SJCRH30 (cell line): Measurements from ENCODE around the gene ENO1. TPM values are rescaled to one million over a fixed set of nuclear protein-coding genes. Genes with fewer than 3 reads are reported as not detected.
"Not testable (repeated sequence)": the region's sequence is repeated elsewhere in the genome, so short reads cannot be mapped to it uniquely, and the experiment has no call there.

Source experiments
- DNase-seq, 2 experiments: peaks; one replicate each; pipeline ENCODE4 v3.0.0-alpha.2; 2015 to 2020
- H3K27ac ChIP-seq: fragments of 250-450 bp; sonication (Bioruptor Pico); 2 replicates; pipeline ENCODE4 v1.5.1; 2020; ENCODE audit warnings: mild to moderate bottlenecking, moderate library complexity
- H3K27me3 ChIP-seq: fragments of 250-450 bp; sonication (Bioruptor Pico); 2 replicates; pipeline ENCODE4 v1.5.1; 2020; ENCODE audit warnings: mild to moderate bottlenecking, moderate library complexity
- H3K36me3 ChIP-seq: fragments of 250-450 bp; sonication (Bioruptor Pico); 2 replicates; pipeline ENCODE4 v1.5.1; 2020; ENCODE audit warnings: mild to moderate bottlenecking, moderate library complexity
- H3K4me1 ChIP-seq: fragments of 250-450 bp; sonication (Bioruptor Pico); 2 replicates; pipeline ENCODE4 v1.5.1; 2020; ENCODE audit warnings: mild to moderate bottlenecking, moderate library complexity
- H3K4me3 ChIP-seq: fragments of 250-450 bp; sonication (Bioruptor Pico); 2 replicates; pipeline ENCODE4 v1.5.1; 2020; ENCODE audit warnings: mild to moderate bottlenecking, moderate library complexity
- H3K9me3 ChIP-seq: fragments of 250-450 bp; sonication (Bioruptor Pico); replicated peaks from 2 replicates; pipeline ENCODE4 v1.5.1; 2020; ENCODE audit warnings: mild to moderate bottlenecking, moderate library complexity
- total RNA-seq: library from RNA; depleted of rRNA; stranded (reverse); fragments of >200 nt; shearing (Covaris generic); gene quantifications from 2 replicates; pipeline ENCODE4 v1.2.3, GENCODE V29; 2014

ENO1 gene
- total RNA-seq, 1 experiment from 2014 or later, result 2,596 TPM

- not testable (repeated sequence) for DNase-seq, H3K27me3 ChIP-seq, H3K4me3 ChIP-seq, H3K9me3 ChIP-seq, H3K36me3 ChIP-seq, H3K4me1 ChIP-seq, H3K27ac ChIP-seq
These were observed 5.6 kb upstream of the ENO1 start for GRCh38 chr1:8884105-8884504.

DNA sequence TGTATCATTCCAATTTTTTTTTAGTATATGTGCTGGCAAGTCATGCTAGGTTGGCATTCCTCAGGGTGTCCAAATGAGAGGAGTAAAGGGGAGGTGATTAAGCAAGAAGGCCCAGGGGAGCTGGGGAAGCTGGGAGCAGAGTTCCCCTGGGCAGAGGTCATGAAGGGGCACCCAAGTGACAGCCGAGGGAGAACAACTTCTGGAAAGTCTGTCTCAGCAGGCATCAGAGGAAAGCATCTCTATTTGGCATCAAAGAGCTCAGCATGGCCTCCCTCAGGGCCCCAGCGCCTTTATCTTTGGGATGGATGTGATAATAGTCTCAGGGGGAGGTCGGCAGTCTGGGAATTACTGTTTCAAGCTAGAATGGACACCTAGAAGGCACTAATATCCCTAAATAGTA, 5.0 kb upstream of the ENO1 start:
- Histone ChIP-seq H3K4me1 (peaks cover 6% of the 10 kb centered on the region), H3K27me3 (no peaks in the 10 kb centered on the region), H3K36me3 (no peaks in the 10 kb centered on the region), H3K4me3 (no peak overlapping the region), H3K9me3 (no peaks in the 10 kb centered on the region), H3K27ac (no peak overlapping the region)
- no peak for DNase-seq

GRCh38 chr1:8879922-8880676, 1.6 kb upstream of the ENO1 start:
- Histone ChIP-seq H3K36me3 (peaks cover 24% of the 10 kb centered on the region), H3K27ac (no peak overlapping the region; the same call in 1 of the 2 replicates), H3K9me3 (no peaks in the 10 kb centered on the region), H3K4me3 (no peak overlapping the region), H3K4me1 (peaks cover 18% of the 10 kb centered on the region), H3K27me3 (no peaks in the 10 kb centered on the region)
- DNase-seq, result no peak

- peaks cover 29% of the 10 kb centered on the region for H3K36me3 ChIP-seq
- peak overlapping the region; percentile 96 for H3K4me3 ChIP-seq
- no peak for DNase-seq
- no peaks in the 10 kb centered on the region for H3K9me3 ChIP-seq
- H3K4me1 ChIP-seq, result peaks cover 22% of the 10 kb centered on the region
- H3K27ac ChIP-seq, result peak overlapping the region; percentile 95
- H3K27me3 ChIP-seq, result no peaks in the 10 kb centered on the region
These were observed 1.0 kb upstream of the ENO1 start for GRCh38 chr1:8879464-8879921.

DNA sequence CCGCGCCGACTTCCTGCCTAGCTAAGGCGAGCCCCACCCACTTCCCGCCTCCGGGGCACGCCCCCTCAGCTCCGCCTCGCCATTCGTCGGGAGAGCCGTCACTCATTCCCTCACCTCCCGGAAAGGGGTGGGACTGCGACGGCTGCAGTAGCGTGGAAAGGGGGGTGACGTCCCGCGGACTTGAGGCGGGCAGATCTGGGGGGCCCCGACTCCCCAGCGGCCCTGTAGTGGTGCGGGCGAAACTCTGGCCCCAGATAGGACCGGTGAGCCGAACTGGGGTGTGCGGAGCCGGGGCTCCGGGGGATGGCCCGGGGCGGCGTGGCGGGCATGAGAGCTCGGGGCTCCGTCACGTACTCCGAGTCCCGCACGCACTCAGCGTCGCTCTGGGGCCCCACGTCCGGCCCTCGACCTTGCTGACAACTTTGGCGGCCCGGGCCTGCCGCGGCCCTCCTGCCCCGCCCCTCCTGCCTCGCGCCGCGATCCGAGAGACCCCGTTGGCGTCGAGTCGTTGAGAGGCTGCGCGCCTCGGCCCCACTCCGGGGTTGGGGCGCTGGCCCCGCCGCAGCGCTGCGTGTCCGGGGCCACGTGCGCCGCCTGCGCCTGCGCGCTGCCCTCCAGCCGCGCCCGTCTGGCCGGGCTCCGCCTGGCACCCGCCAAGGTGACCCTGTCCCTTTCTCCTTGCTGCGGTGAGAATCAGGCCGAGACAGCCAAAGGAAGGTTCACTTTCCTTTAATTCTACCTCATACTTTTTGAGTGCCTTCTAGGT, 395 bp upstream of the ENO1 start:
- Histone ChIP-seq H3K36me3 (peaks cover 34% of the 10 kb centered on the region), H3K4me3 (peak overlapping the region; percentile 96), H3K9me3 (no peaks in the 10 kb centered on the region), H3K27ac (peak overlapping the region; percentile 95), H3K4me1 (peaks cover 24% of the 10 kb centered on the region), H3K27me3 (no peaks in the 10 kb centered on the region)
- DNase-seq, result peak; percentile 98 to 99

DNA sequence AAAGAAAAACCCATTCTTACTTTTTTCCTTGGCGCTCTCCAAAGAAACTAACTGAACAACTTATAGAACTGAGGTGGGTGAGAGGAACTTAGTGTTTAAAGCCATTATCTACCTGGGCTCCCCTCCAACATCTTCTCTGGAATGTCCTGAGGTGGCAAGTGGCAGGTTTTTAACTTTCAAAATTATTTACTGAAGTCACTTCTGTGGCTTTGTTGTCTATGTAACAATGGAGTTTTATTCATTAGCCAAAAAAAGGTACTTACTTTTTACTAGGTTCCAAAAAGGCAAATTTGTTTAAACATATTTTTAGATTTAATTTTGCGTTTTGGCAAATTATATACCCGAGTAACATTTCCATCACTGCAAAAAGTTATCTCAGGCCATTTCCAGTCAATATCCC, 2.4 kb downstream of the ENO1 start:
- H3K4me1 ChIP-seq, result peaks cover 31% of the 10 kb centered on the region
- H3K27ac ChIP-seq, result no peak overlapping the region
- H3K36me3 ChIP-seq, result peaks cover 62% of the 10 kb centered on the region
- DNase-seq, result no peak
- H3K4me3 ChIP-seq, result peak overlapping the region; percentile 96; the same call in 1 of the 2 replicates
- H3K9me3 ChIP-seq, result no peaks in the 10 kb centered on the region
- no peaks in the 10 kb centered on the region for H3K27me3 ChIP-seq

DNA sequence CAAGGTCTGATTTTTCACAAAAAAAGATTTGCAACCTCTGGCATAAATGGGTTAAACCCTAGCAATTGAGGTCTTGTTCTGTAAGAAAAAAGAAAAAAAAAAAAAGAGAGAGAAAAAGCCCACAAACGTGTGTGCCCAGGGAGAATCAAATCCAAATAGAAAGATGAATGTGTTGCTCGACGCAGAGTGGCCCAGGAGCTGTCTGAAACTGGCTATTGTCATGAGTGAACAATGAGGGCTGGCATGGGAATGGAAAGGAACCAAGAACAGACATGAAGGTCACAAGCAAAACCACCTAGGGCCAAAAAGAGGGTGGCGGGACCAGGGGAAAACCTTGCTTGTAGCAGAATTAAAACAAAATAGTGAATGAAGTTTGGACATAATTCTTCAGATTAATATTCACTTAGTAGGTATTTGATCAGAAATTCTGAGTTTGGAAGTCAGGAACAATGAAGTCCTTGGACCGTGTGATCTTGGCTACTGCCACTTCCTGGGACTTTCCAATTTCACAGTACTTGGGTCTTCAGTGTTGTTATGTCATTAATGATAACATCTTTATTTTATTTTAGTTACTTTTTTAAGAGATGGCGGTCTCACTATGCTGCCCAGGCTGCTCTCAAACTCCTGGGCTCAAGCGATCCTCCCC, 3.1 kb downstream of the ENO1 start:
- H3K4me1 ChIP-seq, result peaks cover 31% of the 10 kb centered on the region

DNA sequence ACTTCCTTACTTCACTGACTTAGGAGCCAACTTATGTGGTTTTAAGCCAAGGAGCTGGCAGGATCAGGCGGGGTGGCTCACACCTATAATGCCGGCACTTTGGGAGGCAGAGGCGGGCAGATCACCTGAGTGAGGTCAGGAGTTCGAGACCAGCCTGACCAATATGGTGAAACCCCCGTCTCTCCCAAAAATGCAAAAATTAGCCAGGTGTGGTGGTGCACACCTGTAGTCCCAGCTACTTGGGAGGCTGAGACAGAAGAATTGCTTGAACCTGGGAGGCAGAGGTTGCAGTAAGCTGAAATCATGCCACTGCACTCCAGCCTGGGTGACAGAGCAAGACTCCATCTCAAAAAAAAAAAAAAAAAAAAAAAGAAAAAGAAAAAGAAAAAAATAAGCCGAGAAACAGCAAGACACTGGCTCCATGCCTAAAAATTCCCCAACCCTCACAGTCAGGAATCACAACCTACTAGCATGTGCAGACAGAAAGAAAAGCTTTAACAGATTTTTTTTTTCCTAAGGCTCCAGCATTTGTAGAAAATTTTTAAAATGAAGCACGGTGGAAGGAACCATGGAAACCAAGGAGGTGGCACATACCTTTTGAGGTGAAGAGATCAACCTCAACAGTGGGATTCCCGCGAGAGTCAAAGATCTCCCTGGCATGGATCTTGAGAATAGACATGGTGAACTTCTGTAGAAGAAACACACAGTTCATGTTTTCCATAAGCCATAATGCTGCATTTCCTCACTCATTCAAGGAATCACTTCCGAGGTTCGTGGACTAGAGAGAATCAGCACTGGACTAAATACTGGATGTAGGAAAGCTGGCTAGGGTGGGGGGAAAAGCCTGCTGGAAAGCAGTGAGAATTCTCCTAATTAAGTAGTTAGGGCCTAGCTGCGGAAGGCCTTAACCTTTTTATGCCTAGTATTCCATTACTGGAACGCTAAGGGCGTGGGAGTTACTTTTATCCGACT, 4.0 kb downstream of the ENO1 start:
- peaks cover 27% of the 10 kb centered on the region for H3K4me1 ChIP-seq
- H3K36me3 ChIP-seq, result peaks cover 77% of the 10 kb centered on the region

More for the DNA sequence above, 3.1 kb downstream of the ENO1 start:
- no peak overlapping the region for H3K27ac ChIP-seq
- peaks cover 69% of the 10 kb centered on the region for H3K36me3 ChIP-seq
- H3K4me3 ChIP-seq, result no peak overlapping the region
- DNase-seq, result no peak
- no peaks in the 10 kb centered on the region for H3K9me3 ChIP-seq
- H3K27me3 ChIP-seq, result no peaks in the 10 kb centered on the region

DNA sequence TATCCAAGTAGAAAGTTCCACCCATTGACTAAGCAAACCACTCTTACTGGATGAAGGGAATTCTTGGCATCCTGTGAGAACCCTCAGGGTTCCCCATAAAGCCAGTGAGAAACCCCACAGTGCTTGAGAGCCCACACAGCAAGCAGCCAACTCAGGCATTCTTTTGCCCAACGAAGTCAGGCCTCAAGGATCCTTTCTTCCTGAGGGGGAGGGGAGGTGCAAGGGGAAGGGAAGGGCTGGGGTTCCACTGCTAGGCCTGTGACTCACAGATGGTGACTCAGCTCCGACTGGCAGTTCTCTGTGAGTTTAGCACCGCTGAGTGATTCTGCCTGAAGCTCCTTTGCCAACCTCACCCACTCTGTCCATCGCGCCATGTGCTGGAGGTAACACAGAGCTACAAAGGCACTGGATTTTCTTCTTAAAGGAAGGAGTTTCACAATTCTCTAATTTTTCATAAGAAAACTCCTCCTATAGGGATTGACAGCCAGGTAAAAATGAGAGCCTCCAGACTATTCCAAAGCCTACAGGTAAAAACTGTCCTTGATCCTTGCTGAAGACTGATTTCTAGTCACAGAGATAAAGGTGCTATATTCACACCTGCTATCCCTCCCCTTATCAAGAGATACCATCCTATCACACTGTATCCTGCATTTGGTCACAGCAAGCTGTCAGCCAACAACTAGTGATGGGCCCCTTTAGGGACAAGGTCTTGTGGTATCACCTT, 4.8 kb downstream of the ENO1 start:
- peaks cover 86% of the 10 kb centered on the region for H3K36me3 ChIP-seq
- no peak overlapping the region for H3K4me3 ChIP-seq
- H3K27ac ChIP-seq, result no peak overlapping the region
- H3K4me1 ChIP-seq, result peaks cover 25% of the 10 kb centered on the region
- H3K9me3 ChIP-seq, result no peaks in the 10 kb centered on the region
- DNase-seq, result peak; percentile 68 to 74
- no peaks in the 10 kb centered on the region for H3K27me3 ChIP-seq

More for the DNA sequence above, 4.0 kb downstream of the ENO1 start:
- no peaks in the 10 kb centered on the region for H3K27me3 ChIP-seq
- H3K4me3 ChIP-seq, result no peak overlapping the region
- H3K9me3 ChIP-seq, result no peaks in the 10 kb centered on the region
- DNase-seq, result no peak
- H3K27ac ChIP-seq, result no peak overlapping the region

GRCh38 chr1:8873001-8873400, 5.5 kb downstream of the ENO1 start:
- no peak for DNase-seq
- Histone ChIP-seq H3K9me3 (no peaks in the 10 kb centered on the region), H3K4me3 (no peak overlapping the region), H3K4me1 (peaks cover 25% of the 10 kb centered on the region), H3K27ac (no peak overlapping the region), H3K36me3 (peaks cover 93% of the 10 kb centered on the region), H3K27me3 (no peaks in the 10 kb centered on the region)

DNA sequence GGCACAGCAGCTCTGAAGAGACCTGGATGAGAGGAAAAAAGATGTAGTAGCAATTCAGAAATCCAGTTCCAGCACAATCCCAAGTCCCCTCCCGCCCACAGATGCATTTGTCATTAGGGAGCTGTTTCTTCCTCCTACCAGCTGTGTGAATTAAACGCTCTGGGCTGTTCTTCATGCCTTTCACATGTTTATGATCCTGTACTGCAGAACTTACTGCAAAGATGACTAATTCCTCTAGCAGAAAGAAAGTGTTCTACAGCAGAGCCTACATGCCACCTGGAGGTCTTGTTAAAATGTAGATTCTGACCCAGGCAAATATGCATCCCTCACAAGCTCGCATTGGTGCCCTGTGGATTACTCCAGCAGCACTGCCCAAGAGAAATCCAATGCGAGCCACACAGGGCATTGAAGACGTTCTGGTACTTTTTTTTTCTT, 6.5 kb downstream of the ENO1 start:
- no peak for DNase-seq
- no peak overlapping the region for H3K4me3 ChIP-seq
- H3K27me3 ChIP-seq, result no peaks in the 10 kb centered on the region

DNA sequence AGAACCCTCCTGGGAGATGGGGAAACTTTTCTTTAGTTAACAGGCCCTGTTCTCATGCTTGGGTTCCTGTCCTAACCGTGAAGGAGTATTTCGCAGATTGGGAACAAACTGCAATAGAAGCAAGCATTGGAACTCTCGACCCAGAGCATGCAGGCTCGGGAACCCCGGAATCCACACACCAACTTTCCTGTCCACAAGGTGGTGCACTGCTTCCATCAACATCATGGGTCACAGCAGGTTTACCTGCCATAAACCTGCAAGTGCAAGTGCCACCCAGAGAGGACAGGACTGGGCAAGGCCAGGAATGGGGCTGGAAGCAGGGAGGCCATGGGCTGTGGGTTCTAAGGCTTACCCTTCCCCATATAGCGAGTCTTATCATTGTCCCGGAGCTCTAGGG, 6.9 kb downstream of the ENO1 start:
- no peak for DNase-seq
- H3K4me1 ChIP-seq, result peaks cover 29% of the 10 kb centered on the region
- no peaks in the 10 kb centered on the region for H3K9me3 ChIP-seq
- peaks cover 97% of the 10 kb centered on the region for H3K36me3 ChIP-seq
- no peak overlapping the region for H3K4me3 ChIP-seq
- H3K27me3 ChIP-seq, result no peaks in the 10 kb centered on the region
- H3K27ac ChIP-seq, result no peak overlapping the region

More for the DNA sequence above, 6.5 kb downstream of the ENO1 start:
- Histone ChIP-seq H3K27ac (no peak overlapping the region), H3K9me3 (no peaks in the 10 kb centered on the region), H3K36me3 (peaks cover 97% of the 10 kb centered on the region), H3K4me1 (peaks cover 26% of the 10 kb centered on the region)

DNA sequence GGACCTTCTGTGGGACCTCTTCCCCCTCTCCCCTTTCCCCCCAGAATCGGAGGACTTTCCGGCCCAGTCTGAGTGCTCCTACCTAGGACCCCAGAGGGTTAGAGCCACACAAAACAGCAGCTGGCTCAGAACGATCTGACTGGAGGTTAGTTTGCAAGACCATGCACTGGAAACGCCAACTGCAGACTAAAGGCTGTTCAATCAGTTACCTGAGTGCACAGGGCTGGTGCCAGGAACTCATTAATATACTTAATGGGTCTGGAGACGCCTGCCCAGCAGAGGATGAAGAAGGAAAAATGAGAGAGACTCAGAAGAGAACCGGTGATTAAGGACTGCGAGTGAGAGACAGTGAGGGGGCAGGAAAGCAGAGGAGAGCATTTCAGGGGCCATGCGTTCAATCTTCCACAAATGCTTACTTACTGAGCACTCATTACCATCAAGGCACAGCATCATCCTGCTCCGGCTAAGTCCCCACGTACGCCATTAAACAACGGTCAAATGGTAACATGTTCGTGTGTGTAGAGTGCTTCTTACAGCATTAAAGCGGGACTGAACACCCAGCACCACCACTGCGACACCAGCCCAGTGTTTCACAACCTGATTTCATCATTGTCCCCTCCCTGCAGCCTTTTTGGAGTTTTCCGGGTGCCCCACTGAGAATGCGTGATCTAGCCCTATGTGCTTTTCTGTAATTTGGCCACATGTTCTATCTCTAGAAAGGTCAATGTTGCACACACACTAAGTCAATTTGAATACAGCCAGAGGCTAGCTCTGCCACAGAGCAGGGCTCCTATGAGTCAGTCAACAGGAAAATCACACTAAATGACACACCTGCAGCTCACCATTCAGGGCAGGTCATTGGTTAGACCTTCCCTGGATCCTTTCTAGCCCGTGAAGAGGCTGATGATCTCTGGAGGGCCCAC, 7.6 kb downstream of the ENO1 start:
- Histone ChIP-seq H3K27me3 (no peaks in the 10 kb centered on the region), H3K36me3 (peaks cover 97% of the 10 kb centered on the region), H3K9me3 (no peaks in the 10 kb centered on the region), H3K4me3 (no peak overlapping the region), H3K4me1 (peaks cover 27% of the 10 kb centered on the region), H3K27ac (no peak overlapping the region)
- DNase-seq, result no peak
